ENCODE results near the gene UGT1A5. TPM values are rescaled to one million over a fixed set of nuclear protein-coding genes. Genes with fewer than 3 reads are reported as not detected.

UGT1A5 gene
- total and polyA plus RNA-seq, 2 of the 8 experiments (the other 6 are each of a cell fraction or from before 2014, with no cell fraction given) = not detected

DNA sequence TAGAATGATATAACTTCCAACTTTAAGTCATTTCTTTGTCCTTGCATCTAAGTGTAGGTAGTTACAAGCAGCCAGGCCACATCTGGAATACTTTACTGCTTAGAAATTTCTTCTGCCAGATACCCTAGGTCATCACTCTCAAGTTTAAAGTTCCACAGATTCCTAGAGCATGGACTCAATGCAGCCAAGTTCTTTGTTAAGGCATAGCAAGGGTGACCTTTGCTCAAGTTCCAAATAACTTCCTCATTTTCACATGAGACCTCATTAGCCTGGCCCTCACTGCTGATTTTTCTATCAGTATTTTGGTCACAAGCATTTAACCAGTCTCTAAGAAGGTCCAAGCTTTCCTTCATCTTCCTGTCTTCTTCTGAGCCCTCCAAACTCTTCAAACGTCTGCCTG, 48.8 kb upstream of the UGT1A5 start:
- FAIRE-seq = no peak
- DNase-seq (ENCODE audit: low read depth in 1 of 2, low spot score in 2 of 2) = no peak
- 79% methylated on average over 1 of the region's 1 CpG; no CpG with 5 or more reads in 1 of the 2 experiments for WGBS, 2 experiments (ENCODE audit: extremely low coverage in 1 of 2, insufficient coverage in 1 of 2, insufficient read length in 1 of 2, insufficient replicate concordance in 2 of 2, low coverage in 1 of 2, low lambda C conversion rate in 2 of 2, missing lambda C conversion rate in 1 of 2)
- H3K9ac ChIP-seq (replicated peaks in 1 of 4; ENCODE audit: extremely low read depth in 1 of 4, low read depth in 3 of 4, low read length in 3 of 4) = no peak overlapping the region
- no peak overlapping the region for H3K27ac ChIP-seq (ENCODE audit: low read depth, low read length)
- no peaks in the 10 kb centered on the region for H3K9me3 ChIP-seq (ENCODE audit: insufficient read depth in 2 of 2, low read depth in 1 of 2, low read length in 1 of 2)
- no peak for TF ChIP-seq SRF (IDR thresholded peaks at IDR 0.05; ENCODE audit: low read depth, low read length)
- TF ChIP-seq RFX5 (IDR thresholded peaks at IDR 0.05; ENCODE audit: borderline replicate concordance, low read depth, low read length) = no peak
- TF ChIP-seq PHF8 (conservative IDR thresholded peaks at IDR 0.05; ENCODE audit: low read depth, low read length) = no peak
- no peaks in the 10 kb centered on the region for H3K79me1 ChIP-seq (ENCODE audit: low read depth, low read length)
- H3K36me3 ChIP-seq (ENCODE audit: control insufficient read depth in 2 of 4, insufficient read depth in 4 of 4, low read length in 3 of 4) = no peaks in the 10 kb centered on the region
- no peak overlapping the region for H3K4ac ChIP-seq (replicated peaks; ENCODE audit: insufficient read length, low read depth, low read length)
- no peak overlapping the region for H2BK20ac ChIP-seq (ENCODE audit: low read length)
- no peak overlapping the region for H3K23ac ChIP-seq (ENCODE audit: insufficient read length)
- H2BK120ac ChIP-seq (replicated peaks; ENCODE audit: low read depth, low read length) = no peak overlapping the region
- H3K79me2 ChIP-seq (ENCODE audit: control insufficient read depth in 1 of 2, insufficient read depth in 2 of 2, low read length in 2 of 2) = no peaks in the 10 kb centered on the region
- no peak overlapping the region for H4K5ac ChIP-seq (ENCODE audit: insufficient read length, low read depth, low read length)
- H2BK12ac ChIP-seq (ENCODE audit: low read depth, low read length) = no peak overlapping the region
- no peak overlapping the region for H3K4me3 ChIP-seq (ENCODE audit: extremely low read depth in 1 of 4, insufficient read depth in 2 of 4, low read depth in 3 of 4, low read length in 4 of 4)
- H2AK5ac ChIP-seq (ENCODE audit: low read depth, low read length) = no peak overlapping the region
- ChIA-PET CTCF (ENCODE audit: partially characterized antibody) (no interaction called here), POLR2A (ENCODE audit: partially characterized antibody) (no interaction called here)
- H3K23me2 ChIP-seq (ENCODE audit: low read depth, low read length) = no peaks in the 10 kb centered on the region; the same call in 1 of the 2 replicates
- no peaks in the 10 kb centered on the region for H3K27me3 ChIP-seq (replicated peaks in 1 of 4; ENCODE audit: control insufficient read depth in 3 of 4, extremely low read depth in 1 of 4, insufficient read depth in 3 of 4, low read length in 3 of 4)
- no peak overlapping the region for H3K18ac ChIP-seq (ENCODE audit: extremely low read depth, low read length)
- H2AFZ ChIP-seq (ENCODE audit: low read length) = no peak overlapping the region
- no peak overlapping the region for H4K8ac ChIP-seq (ENCODE audit: extremely low read depth, insufficient read depth, low read length)
- H4K91ac ChIP-seq (replicated peaks; ENCODE audit: insufficient read length, low read length) = no peak overlapping the region
- H4K20me1 ChIP-seq (replicated peaks in 1 of 2; ENCODE audit: control insufficient read depth in 1 of 2, insufficient read depth in 2 of 2, low read length in 2 of 2) = no peaks in the 10 kb centered on the region
- no peak overlapping the region for H3K14ac ChIP-seq (ENCODE audit: insufficient read length)
- no peak overlapping the region for H3K4me2 ChIP-seq (ENCODE audit: insufficient read depth in 1 of 2, low read depth in 2 of 2, low read length in 2 of 2)
- H2BK15ac ChIP-seq (ENCODE audit: low read length) = no peak overlapping the region
- no peak overlapping the region for H2BK5ac ChIP-seq (ENCODE audit: low read depth, low read length)
- H3K4me1 ChIP-seq (replicated peaks in 1 of 4; ENCODE audit: control insufficient read depth in 3 of 4, insufficient read depth in 4 of 4, low read length in 3 of 4) = no peaks in the 10 kb centered on the region
- H3K56ac ChIP-seq (replicated peaks; ENCODE audit: insufficient read length, low read depth, low read length) = no peak overlapping the region

Measured in H1 (cell line).